ENCODE data around the gene DNPEP.
A peak's percentile ranks its signal among the peaks of the same experiment; 100 is the strongest.
"Not testable (repeated sequence)": the region's sequence is repeated elsewhere in the genome, so short reads cannot be mapped to it uniquely, and the experiment has no call there.

Gene DNPEP

DNA sequence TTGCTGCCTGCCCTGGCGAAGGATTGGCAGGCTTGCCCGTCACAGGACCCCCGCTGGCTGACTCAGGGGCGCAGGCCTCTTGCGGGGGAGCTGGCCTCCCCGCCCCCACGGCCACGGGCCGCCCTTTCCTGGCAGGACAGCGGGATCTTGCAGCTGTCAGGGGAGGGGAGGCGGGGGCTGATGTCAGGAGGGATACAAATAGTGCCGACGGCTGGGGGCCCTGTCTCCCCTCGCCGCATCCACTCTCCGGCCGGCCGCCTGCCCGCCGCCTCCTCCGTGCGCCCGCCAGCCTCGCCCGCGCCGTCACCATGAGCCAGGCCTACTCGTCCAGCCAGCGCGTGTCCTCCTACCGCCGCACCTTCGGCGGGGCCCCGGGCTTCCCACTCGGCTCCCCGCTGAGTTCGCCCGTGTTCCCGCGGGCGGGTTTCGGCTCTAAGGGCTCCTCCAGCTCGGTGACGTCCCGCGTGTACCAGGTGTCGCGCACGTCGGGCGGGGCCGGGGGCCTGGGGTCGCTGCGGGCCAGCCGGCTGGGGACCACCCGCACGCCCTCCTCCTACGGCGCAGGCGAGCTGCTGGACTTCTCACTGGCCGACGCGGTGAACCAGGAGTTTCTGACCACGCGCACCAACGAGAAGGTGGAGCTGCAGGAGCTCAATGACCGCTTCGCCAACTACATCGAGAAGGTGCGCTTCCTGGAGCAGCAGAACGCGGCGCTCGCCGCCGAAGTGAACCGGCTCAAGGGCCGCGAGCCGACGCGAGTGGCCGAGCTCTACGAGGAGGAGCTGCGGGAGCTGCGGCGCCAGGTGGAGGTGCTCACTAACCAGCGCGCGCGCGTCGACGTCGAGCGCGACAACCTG is 30.7 kb upstream of the DNPEP start, which contains the start of gene DES:
Gene DES, plus strand, starts transcription at position 223 of the 857 bp plus-strand sequence. Its CDS starts 86 bp downstream, at position 309.
- no peak for DNase-seq

- DNase-seq, result no peak
These were observed 29.7 kb upstream of the DNPEP start for GRCh38 chr2:219417374-219417773.

DNA sequence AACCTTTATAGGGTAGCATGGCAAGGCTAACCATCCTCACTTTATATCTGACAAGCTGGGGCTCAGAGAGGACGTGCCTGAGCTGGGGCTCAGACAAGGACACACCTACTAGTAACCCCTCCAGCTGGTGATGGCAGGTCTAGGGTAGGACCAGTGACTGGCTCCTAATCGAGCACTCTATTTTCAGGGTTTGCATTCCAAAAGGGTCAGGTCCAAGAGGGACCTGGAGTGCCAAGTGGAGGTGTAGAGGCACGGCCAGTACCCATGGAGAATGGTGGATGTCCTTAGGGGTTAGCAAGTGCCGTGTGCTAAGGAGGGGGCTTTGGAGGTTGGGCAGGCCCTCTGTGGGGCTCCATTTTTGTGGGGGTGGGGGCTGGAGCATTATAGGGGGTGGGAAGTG is 29.2 kb upstream of the DNPEP start:
- DNase-seq, result no peak

GRCh38 chr2:219416235-219416602 is 28.5 kb upstream of the DNPEP start:
- DNase-seq, result no peak

DNA sequence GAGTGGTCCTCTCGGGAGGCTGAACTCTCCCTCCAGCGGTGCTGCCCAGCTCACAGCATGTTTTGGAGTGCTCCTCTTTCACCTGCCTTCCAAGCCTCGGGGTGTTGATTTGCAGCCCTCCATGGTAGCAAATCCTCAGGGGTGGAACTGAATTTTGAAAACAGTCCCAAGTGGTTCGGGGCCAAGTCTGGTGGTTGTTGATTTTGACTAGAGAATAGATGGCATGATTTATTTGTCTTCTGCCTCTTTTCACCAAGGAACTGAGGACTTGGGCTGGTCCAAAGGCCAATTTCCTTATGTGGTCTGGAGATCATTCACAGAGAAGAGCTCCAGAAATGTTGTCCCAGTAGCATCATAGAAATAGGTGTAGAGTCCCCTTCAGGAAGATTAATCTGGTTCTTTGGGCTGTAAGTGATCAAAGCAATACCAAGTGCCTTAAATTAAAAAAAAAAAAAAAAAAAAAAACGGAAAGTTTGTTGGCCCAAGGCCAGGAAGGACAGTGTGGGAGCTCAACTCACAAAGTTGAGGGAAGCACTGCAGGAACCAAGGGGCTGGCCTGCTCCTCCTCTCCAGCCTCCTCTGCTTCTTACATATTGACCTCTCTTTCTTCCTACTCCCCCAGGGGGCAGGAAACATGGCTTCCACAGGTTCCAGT is 28.0 kb upstream of the DNPEP start:
- DNase-seq, result no peak

DNA sequence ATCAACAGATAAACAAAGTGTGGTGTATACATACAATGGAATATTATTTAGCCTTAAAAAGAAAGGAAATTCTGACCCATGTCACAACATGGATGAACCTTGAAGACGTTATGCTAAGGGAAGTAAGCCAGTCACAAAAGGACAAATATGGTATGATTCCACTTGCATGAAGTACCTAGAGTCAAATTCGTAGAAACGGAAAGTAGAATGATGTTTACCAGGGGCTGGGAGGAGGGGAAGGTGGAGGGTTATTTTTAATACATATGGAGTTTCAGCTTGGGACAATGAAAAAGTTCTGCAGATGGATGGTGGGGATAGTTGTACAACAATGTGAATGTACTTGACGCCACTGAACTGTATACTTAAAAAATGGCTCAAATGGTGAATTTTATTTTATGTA is 27.1 kb upstream of the DNPEP start:
- no peak for DNase-seq

GRCh38 chr2:219410390-219410789 is 22.7 kb upstream of the DNPEP start:
- DNase-seq, result no peak

- DNase-seq, result no peak
These were observed 21.9 kb upstream of the DNPEP start for GRCh38 chr2:219409619-219410018.

- DNase-seq, result no peak
These were observed 20.9 kb upstream of the DNPEP start for GRCh38 chr2:219408631-219409030.

DNA sequence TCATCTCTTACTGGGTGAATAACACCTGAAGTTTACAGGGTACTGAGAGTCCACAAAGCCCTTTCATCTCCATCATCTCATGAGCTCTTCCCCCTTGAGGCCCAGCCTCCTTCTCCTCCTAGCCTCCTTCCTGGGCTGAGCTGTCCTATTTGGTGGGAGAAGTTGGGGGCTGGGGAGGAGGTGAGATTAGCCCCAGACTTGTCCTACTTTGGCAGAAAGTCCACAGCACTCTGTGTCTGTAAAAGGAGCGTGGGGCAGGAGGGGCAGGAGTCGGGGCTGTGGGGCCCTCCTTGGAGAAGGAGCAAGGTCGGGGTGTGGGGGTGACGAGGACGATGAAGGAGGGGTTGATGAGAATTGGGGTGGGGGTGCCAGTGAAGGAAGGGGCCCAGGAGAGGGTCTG is 20.5 kb upstream of the DNPEP start:
- DNase-seq, result no peak

GRCh38 chr2:219407343-219407742 is 19.6 kb upstream of the DNPEP start:
- DNase-seq, result not testable (repeated sequence)

DNA sequence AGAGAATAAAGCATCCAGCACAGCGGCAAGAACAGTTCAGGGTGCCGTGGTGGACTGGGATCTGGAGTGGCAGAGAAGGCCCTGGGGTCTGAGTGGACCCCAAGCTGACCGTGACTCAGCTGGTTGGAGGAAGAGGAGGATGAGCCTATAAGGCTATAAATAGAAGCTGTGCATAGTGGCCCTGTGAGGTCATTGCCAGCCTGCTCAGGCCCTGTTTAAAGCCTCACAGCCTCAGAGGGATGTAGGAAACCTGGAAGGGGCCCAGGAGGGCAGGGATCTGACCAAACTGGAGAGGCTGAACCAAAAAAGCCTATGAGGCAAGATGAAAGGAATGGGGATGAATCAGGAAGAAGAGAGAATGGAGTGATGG is 19.1 kb upstream of the DNPEP start:
- no peak for DNase-seq

- no peak for DNase-seq
These were observed 18.5 kb upstream of the DNPEP start for GRCh38 chr2:219405958-219406860.

GRCh38 chr2:219405451-219405850 is 17.7 kb upstream of the DNPEP start:
- DNase-seq, result no peak

- DNase-seq, result no peak
These were observed 17.2 kb upstream of the DNPEP start for GRCh38 chr2:219404954-219405353.

GRCh38 chr2:219404291-219404910 is 16.7 kb upstream of the DNPEP start:
- DNase-seq, result no peak

DNA sequence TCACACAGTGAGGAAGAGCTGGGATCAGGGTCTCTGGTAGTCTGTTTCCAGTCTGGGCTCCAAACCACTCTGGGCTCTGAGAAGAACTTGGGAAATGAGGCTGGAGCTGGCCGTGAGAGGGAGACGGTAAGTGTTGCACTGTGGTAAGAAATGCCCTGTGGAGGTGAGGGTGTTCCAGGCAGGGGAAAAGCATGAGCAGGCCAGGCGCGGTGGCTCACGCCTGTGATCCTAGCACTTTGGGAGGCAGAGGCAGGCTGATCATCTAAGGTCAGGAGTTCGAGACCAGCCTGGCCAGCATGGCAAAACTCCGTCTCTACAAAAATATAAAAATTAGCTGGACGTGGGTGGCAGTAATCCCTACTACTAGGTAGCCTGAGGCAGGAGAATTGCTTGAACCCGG is 16.1 kb upstream of the DNPEP start:
- DNase-seq, result no peak

DNA sequence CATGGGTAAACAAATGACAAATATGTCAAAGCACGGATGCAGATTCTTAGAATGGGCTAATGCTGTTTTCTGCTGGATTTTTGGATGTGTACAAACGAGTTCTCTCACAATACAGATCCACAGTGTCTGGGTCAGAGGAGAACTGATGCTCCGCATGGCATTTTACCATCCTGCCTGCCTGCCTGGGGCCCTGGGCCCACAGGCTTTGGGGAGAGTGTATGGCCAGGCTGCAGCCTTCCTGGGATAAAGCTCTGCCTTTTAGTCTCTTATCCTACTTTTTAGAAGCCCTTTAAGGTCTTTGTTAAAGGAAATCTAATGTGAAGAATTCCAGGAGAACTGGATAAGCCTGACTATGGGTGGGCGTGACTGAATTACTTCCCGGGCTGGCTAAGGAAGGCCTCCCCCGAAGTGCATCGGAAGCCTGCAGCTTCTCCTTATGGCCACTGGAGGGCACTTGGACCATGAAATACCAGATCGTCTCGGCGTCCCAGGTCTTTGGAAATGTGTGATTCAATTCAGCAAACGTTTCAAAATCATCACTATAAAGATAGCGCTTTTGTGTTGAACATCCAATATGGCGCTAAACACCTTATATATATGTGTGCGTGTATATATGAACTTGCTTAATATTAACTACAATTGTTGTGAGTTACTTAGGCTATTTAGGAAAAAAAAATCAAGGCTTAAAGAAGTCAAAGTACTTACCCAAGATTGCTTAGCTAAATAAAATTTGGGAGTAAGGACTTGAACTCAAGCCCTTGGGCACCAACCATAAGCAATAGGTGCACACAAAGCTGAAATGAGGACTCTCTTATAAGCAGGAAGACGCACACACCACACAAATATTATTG is 15.2 kb upstream of the DNPEP start:
- DNase-seq, result peak; percentile 77

DNA sequence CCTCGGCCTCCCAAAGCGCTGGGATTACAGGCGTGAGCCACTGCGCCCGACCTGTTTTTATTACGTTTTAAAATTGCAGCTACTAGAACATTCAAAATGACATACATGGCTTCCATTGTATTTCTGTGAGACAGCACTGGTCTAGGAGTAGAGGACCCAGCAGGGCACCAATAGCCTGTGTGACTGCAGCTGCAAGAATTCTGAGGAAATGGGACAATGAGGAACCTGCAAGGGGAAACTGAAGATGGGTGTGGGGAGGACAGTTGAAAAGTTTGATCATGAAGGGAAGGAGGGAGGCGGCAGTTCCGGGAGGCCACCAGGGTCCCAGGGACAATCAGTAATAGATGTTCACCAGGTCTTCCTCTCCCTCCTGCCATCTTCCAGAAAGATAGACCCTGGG is 13.9 kb upstream of the DNPEP start:
- no peak for DNase-seq

DNA sequence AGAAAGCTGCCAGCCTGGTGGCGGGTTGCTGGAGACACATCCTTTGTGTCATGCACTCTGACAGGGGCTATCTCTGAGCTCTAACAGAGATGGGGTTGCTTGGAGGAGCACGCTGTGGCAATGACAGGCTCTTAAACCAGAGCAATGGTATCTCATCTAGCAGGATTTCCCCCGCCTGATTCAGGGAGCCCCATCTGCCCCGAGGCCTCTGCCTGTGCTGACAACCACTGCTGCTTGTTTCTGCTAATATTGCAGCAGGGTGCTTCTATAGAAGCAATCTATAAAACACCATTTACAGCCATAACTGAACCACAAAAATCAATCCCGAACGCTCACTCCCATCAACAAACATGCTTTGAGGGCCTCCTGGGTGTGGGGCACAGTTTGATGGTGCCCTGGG is 12.8 kb upstream of the DNPEP start:
- no peak for DNase-seq

- DNase-seq, result peak; percentile 41
These were observed 12.2 kb upstream of the DNPEP start for GRCh38 chr2:219399716-219400478.

All from COR-L47 (cell line).